HG03460 (cell line): ENCODE results near the gene DIDO1.

Experiments
- ATAC-seq: cut with Tn5 transposase; IDR thresholded peaks from one replicate; pipeline ENCODE4 v1.9.1; 2021; ENCODE audit not compliant: unreplicated experiment

Gene DIDO1

DNA sequence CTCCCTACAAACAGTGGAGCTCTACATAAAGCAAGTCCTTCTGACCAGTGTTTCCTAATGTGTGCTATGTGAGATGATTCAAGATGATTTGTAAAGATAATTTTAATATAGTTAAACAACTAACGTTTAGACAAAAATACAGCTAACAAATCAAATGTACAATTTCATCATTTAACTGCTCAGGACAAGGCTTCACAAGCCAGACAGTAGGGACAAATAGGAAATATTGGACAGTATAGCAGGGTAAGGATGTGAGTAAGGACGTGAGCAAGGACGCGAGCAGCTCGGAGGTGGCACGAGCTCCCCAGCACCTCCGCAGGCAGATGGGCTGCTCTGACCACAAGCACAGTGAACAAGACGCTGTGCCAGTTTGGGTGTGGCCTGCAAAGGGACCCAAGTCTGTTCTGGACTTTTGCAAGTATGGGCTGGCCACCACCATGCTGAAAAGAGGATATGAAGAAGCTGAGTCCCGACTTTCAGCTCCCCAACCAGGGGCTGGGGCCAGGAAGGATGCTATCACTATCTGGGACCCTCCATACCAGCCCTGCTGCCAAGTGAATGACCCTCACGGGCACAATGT lies 14.5 kb downstream of the DIDO1 start:
- no peak for ATAC-seq

DNA sequence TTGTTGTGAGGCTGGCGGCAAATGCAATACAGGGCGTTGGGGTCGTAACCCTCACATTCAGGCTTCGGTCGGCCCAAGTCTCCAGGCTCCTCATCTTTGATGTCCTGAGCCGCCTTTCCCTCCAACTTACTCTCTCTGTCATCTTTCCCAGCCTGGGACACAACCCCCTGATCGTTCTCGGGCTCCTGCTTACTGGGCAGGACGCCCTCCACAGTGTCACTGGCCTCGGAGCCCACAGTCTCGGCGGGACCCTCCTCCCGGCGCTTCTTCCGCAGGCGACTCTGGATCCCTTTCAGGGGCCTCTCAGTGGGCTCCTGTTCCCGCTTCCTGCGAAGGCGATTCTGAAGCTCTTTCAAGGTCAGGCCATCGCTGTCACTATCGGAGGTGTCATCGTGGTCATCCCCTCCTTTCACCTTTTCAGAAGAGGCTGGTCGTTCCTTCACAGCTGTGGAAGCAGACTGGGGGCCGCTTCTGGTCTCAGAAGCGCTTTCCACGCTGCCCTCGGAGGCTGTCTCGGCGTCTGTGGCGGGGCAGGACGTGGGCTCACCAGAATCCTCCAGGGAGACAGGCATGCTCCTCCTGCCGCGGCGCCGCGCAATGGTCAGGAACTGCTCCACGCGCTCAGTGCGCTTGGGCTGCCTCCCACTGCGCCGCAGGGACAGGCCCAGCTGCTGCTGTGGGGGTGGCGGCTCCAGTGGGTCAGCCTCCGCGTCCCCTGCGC lies 15.4 kb downstream of the DIDO1 start:
- ATAC-seq = no peak

DNA sequence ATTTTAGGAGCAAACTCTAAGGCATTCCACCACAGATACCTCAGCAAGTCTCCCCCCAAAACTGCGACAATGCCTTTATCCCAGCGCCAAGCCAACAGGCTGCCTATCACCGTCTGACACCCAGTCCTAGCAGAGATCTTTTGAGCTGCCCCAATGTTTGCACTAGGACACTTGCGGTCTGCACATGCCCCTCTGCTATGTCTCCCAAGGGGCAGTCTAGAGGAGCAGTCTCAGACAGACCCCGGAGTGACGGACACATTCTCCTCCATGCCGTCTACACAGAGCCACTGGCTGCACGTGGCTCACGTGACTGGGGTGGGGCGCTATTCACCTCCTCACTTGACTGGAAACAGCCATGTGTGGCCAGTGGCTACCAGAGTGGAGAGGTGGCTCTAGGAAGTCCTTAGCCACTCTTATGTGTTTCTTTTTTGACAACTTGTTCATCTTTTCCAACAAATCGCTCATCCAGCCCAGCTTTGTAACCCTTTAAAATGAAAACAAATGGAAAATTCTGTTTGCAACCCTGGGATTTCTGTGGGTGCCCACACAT lies 16.0 kb downstream of the DIDO1 start:
- no peak for ATAC-seq

DNA sequence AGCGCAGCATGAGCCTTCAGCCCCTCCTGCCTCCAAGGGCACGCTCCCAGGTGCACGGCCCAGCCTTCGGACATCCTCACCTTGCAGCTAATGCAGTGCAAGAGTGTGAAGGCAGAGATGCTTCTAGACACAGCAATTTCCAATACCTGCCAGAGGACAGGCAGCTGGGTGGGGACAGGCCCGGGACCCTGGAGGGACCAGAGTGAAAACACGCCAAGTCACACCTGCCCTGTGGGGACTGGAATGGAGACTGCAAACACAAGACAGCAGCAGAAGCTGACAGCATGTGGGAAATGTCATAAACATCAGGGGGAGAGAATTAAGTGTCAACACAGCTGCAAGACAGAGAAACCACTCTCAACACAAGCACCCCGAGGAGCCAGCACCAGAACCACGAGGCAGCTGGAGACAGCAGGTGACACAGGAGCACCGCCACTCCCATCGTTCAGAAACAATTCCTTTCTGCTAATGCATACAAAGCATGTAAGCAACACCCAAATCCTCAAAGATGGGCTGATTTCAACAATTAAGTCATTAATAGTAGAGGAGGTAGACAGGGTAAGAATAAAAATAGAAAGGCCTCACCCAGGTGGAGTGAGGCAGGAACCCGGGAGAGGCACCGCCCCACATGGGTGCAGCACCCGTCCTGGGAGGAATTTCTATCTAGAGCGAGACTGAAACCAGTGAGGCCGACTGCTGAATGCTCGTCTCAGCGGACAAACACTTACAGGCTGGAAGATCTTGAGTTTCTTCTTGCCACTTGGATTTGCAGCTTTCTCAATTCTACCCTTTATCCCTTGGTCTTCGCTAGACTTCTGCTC lies 17.1 kb downstream of the DIDO1 start:
- no peak for ATAC-seq

DNA sequence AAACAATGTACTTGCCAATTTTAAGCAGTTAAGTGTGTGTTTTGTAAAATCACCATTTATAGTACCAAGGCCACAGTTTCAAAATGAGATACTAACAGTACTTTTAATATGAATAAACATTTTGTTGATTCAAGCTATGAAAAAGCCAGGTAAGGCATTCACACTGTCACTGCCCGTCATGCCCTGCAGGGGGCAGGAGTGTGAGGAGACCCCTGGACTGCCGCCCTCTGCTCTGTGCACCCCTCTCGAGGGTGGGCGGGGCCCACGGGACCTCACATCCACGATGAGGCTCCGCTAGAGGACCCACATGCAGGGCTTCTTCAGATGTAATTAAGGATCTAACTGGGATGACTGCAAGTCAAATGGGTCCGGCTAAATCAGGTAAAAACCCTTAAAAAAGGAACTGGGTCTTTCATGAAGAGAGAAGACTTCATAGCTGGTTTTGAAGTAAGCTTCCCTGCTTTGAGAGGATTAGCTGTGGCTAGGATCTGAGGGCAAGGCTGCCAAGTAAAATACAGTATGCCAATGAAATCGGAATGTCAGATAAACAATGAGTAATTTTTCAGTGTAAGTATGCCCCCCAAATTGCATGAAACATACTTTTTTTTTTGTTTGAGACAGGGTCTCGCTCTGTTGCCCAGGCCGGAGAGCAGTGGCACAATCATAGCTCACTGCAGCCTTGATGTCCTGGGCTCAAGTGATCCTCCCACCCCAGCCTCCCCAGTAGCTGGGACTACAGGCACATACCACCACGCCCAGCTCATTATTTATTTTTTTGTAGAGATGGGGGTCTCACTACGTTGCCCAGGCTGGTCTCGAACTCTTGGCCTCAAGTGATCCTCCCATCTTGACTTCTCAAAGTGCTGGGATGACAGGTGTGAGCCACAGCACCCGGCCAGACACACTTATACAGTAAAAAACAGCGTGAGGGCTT lies 18.7 kb downstream of the DIDO1 start:
- no peak for ATAC-seq

DNA sequence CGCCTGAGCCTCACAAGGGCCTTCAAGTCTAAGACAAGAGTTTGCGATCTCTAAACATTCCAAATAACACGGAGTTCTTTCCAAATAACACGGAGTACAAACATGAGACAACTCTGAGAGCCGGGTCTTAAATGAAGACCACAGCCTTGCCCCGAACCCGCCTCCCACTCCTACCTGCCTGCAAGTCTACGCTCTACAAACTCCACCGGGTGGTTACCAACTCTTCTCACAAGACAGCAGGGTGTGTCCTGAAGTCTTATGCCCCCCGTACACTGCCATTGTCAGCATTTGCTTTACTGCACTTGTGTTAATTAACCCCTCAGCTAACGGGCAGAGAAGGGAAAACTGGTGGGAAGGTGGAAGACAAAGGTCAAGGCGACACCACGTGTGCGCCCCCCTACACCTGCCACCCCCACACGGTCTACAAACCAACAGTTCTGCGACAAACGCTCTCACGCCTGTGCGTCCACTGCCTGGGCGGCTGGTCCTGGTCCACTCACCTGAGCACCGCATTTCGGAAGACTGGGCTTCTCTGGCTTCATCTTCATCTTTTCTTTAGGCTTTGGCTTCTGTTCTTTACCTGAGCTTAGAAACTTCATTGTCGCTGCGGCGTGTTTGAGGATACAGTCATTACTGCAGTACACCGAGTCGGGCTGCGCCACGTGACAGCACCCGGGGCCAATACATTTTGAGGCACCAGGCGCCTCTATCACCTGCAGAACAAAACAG lies 19.5 kb downstream of the DIDO1 start:
- ATAC-seq = no peak

DNA sequence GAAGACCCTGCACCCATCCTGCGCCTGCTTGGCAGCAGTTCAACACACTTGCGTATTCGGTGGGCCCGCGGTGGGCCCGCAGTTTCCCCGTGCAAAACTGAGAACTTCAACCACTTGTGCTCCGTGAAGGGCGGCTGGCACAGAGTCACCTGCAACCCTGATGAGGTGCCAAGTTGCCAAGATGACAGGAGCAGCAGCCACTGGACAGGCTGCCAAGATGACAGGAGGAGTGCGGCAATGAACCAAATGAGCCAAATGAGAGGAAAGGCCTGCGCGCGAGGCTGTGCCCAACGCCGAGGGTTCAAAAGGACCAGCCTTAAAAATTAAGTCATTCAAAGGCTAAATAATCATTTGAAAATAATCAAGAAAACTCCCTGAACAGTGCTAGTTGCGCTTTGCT lies 20.1 kb downstream of the DIDO1 start:
- ATAC-seq = no peak

DNA sequence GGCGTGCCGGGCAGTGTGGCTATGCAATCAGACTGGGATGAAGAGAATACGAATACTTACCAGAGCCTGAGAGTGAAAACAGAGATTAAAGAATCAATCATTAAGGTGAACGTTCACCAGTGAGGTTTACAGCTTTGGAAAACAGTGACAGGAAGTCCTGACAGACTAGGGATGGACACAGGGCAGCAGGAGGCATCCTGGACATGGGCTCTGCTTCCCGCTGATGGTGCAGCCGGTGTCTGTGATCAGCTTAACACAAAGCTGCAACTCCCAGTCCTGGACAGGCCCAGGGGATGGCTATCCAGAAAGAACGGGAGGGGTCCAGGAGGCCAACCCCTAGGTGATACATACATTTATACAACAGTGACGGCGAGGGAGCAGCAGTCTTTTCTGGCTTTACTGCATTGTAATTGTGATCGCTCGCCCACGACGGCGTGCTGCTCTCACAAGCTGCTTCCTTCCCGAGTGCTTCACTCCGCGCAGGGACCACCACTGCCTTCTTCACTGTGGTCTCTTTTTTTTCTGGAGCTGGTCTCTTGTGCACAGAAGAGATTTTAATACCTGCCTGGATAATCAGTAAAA lies 20.7 kb downstream of the DIDO1 start:
- ATAC-seq = no peak

DNA sequence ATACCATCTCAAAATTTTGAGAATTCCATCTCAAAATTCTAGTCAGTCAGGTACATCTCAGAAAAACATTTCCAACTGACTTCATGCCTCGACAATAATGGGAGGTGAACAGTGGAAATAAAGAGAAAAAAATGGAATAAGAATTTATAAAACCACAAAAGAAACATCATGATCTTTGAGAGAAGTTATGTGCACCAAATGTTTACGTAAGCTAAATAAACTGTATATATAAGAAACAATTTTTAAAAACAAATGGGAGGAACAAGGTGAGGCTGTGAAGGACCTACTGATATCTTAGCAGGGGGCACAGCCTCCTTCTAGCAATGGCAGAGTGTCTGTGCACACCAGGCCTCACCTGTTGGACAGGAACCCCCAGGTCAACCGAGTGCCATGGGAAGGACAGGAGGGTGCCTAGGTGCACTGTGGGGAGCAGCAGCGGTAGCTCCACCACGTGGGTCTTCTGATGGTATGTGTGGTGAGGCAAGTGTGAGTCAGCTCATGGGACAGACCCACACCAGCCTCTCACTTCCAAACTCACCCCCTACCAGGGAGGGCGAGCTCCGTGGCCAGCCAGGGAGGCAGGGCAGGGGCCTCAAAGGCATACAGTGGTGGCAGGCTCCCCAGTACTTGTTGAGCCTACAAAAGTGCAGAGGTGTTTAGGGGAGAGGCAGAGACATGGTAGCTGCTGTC lies 23.2 kb downstream of the DIDO1 start:
- ATAC-seq = no peak

DNA sequence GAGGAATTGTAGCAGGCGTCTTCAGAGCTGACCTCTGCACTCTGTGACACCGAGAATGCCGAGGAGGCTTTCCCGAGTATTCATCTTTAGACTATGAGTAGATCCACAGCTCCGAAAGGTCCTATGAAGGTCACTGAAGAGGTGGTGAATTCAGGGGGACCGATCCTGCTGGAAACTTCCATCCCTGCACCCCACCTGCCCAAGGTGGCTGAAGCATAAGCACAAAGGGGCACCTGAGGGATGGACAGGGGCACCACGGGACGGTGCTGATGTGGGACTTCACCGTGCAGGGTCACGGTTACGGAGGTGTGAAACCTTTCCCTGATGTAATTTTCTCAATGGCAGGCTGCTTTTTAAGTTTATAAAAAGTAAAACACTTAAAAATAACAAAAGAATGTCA lies 24.4 kb downstream of the DIDO1 start:
- ATAC-seq = no peak

DNA sequence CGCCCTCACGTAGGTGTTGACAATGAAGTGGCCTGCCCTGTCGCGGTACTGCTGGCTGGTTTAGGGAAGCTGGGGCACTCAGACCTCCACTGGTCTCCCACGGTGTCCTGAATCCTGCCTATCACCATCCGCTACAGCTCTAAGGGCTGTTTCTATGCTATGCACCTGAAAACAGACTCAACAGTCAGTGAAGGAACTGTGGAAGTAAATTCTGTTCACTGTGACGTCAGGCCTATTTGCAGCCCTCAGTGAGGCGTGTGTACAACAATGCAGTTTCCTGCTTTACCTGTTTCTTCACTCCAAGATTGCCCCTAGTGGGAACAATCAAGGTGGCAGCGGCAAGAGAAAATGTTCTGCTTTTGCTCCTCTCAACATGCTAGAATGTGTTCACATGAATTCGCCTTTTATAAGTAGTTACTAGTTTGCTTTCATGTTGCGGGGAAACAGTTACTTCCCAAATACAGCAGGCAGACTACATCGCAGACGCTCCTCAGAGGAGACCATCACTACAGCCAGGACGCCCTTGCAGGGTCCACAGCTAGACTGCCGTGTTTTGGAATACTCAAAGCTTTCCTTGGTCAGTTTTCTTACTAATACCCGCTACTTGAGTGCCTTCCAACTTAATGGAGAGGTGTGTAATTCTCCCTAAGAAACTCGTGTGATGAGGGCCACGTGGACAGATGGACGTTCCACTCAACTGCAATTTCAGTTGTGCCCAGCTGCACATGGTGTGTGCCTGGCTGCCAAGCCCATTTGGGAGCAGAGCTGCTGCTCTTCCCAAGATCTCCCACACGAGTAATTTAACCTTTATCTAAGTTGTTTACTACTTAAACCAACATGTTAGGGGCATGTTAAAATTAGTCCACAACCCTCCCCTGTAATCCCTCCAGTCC lies 25.4 kb downstream of the DIDO1 start:
- ATAC-seq = peak; percentile 28

DNA sequence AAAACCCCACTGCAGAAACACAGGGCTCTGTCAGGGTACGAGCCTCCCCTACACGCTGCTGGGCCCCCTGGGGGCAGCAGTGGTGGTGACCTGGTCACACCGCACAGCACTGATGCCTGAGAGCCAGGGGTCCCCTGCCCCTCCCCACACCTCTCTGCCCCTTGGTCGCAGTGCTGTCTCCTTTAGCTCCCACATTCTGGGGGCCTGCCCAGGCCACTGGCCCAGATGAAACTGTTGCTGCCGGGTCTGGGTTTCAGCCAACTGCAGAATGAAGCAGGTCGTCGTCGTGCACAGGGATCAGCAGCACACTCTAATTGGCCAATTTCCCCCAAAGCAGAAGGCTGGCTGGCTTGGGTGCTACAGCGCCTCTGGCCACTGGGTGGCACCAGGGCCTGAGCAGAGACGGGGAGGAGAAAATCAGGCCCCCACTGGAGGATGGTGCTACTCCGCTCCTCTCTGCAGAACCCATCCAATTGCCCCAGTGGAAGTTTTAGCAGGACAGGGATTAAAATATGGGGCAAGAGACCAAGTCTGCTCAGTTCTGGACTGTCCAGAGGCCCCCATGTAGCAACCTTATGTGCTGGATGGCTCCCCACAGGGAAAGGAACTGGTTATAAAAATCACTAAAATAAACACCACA lies 26.1 kb downstream of the DIDO1 start:
- ATAC-seq = peak; percentile 82

DNA sequence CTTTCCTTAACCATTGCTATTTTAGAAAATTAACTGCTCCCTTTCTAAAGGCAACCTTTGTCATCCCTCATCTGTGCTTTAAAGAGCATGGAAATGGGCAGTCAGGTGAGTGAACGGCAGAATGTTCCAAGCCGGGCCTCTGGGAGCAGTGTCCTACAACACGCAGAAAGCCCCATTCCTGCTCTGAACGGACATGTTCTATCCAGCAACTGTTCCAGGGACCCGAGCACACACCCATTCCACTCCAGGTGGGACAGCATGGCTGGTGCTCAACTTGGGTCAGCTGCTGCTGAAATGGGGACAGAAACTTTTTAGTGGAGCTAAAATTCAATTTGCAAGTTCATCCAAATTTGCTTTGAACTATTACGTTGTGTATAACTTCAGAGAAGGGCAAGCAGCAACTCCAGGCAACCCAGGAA lies 26.7 kb downstream of the DIDO1 start:
- ATAC-seq = no peak

DNA sequence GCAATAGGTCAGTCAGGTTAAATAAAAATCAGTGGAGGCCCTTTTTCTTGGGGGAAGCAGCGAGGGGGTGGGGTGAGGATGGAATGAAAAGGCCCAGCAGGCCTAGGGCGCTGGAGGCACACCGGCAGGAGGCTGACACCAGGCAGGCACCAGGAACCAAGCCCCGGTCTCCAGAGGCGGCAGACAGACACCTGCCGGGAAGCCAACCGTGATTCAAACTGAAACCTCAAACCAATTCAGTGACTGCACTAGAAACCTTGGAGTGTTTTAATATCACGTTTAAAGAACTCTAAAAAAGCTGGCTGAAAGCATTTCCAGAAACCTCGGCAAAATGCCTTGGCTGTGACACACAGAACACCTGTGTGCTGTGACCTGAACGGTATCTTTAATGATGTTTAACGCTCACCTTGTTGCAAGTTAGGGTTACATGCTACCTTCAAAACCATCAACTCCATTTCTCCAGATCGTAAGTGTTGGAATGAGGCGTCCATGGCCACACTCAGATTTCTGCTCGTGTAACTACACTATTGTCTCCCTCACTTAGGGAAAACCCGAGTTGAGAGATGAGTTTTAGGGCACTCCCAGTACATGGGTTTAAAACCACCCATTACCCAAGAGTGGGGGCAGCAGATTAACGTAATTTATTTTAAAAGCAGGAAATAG lies 27.2 kb downstream of the DIDO1 start:
- no peak for ATAC-seq

DNA sequence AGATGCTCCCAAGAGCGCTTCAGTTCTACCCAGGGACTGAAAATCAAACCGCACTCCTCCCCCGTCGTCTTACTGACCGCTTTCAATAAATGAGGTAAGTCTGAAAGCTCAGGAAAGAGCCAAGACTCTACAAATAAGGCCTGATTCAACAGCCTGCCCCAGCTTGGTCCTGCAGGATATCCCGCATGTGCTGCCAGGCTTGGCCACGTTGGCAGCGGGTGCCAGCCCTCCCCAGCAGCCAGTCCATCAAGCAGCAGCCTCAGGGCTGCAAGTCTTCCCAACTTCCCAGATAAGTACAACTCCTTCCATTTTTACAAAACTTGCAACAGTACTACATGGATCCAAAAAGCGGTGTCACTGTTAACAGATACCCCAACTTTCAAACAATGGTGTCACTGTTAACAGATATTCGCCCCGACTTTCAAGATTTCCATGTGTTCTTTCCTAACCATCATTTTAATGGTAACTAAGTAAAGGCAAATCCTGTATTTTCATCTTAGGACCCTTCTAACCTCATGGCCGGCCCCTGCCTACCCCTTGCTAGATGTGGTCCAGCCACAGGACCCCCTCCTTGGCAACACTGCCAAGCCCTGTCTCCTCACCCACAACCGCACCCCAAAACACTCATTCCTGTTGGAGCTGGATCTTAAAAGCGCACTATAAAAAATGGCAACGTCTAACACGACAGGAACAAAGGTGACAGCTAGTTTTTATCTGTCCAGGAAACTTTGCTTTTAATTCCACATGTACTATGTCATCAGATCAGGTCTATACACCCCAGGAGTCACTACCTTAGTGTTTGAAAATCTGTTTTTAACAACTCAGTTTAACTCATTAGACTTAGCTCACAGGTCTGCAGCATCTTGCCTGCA lies 28.0 kb downstream of the DIDO1 start:
- no peak for ATAC-seq

DNA sequence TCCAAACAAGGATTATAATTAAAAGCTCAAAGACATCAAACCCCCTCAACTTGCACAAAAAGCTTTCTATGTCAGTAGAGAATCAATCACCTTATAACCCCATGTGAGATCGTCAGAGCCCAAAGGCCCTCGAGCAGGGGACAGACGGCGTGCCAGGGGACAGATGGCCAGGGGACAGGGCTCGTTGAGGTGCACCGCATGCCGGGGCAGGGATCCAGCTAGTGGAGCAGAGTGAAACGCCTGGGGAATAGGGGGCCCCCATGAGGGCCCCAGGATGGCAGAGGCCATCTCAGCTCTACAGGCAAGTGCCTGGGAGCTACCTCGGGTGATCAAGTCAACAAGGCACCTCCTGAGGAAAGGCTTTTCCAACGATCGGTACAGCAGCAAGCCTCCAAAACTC lies 28.6 kb downstream of the DIDO1 start:
- ATAC-seq = no peak
